Activated CD4-positive, alpha-beta memory T cell treated with anti-CD3 and anti-CD28 coated beads, Interleukin-2, amount 10 ng/mL, durations not matched to agents 7 days and 5 days (primary cell): ENCODE measurements around the gene KLHL42. TPM values are rescaled to one million over a fixed set of nuclear protein-coding genes. Genes with fewer than 3 reads are reported as not detected.

Experiments
- CTCF ChIA-PET: fragments of 350-600 bp; sonication (Branson Sonifier 250); formaldehyde crosslinking; loops from one replicate; lab custom pipeline; 2021; ENCODE audit warnings: antibody characterized with exemption, inconsistent platforms; lab: Charles Lee
- POLR2A ChIA-PET: fragments of 350-600 bp; sonication (Branson Sonifier 250); formaldehyde crosslinking; loops from one replicate; lab custom pipeline; 2021; ENCODE audit warnings: antibody characterized with exemption; lab: Charles Lee
- DNase-seq: peaks from one replicate; pipeline ENCODE4 v3.0.0-alpha.2; 2020
- H3K27ac Mint-ChIP-seq: one replicate; pipeline ENCODE4 v1.8.0; 2021; ENCODE audit warnings: mild to moderate bottlenecking, mixed read lengths
- H3K27me3 Mint-ChIP-seq: one replicate; pipeline ENCODE4 v1.8.0; 2021; ENCODE audit warnings: mixed read lengths
- H3K36me3 Mint-ChIP-seq: one replicate; pipeline ENCODE4 v1.8.0; 2021; ENCODE audit warnings: low read depth, mixed read lengths
- H3K4me1 Mint-ChIP-seq: one replicate; pipeline ENCODE4 v1.8.0; 2021; ENCODE audit warnings: mixed read lengths
- H3K4me3 Mint-ChIP-seq: one replicate; pipeline ENCODE4 v1.8.0; 2021; ENCODE audit warnings: mild to moderate bottlenecking, mixed read lengths
- H3K9me3 Mint-ChIP-seq: one replicate; pipeline ENCODE4 v1.8.0; 2021; ENCODE audit warnings: mixed read lengths
- total RNA-seq, 2 experiments: library from RNA; stranded (reverse); gene quantifications; one replicate each; pipeline ENCODE4 v1.2.3, GENCODE V29; 2021

The KLHL42 gene
- total RNA-seq, 2 experiments from 2014 or later, result 8.1 to 10.1 TPM

DNA sequence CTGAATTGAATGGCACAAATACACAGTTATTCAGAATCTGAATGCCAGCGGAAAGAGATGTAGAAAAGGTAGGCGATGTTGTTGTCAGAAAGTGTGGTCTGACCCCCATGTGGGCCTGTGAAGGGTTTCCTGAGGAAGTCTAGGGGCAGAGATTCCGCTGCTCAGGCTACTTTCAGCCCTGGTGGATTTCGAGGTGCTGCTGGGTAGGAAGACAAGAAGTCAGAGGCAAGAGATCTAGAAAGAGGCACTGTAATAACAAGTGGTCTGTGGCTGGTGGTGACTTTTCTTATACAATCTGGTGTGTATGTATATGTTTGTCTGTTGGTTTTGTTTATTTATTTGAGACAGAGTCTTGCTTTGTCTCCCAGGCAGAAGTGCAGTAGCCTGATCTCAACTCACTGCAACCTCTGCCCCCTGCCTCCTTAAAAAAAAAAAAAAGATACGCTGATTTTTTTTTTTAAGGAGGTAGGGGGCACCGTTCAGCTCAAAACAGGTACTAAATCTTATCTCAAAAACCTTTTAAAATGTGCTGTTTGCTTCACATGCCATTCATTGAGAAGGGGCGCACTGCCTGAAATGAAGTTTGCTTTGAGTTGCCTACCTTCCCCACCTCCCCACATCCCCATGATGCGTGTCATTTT is 27.1 kb downstream of the KLHL42 start:
- Mint-ChIP-seq H3K27me3 (peaks cover 35% of the 10 kb centered on the region), H3K4me3 (no peak overlapping the region), H3K36me3 (no peaks in the 10 kb centered on the region), H3K9me3 (no peaks in the 10 kb centered on the region), H3K27ac (peak overlapping the region; percentile 26), H3K4me1 (peaks cover 20% of the 10 kb centered on the region)
- DNase-seq, result peak; percentile 20
- CTCF ChIA-PET, result no interaction called here
- POLR2A ChIA-PET, result no interaction called here

DNA sequence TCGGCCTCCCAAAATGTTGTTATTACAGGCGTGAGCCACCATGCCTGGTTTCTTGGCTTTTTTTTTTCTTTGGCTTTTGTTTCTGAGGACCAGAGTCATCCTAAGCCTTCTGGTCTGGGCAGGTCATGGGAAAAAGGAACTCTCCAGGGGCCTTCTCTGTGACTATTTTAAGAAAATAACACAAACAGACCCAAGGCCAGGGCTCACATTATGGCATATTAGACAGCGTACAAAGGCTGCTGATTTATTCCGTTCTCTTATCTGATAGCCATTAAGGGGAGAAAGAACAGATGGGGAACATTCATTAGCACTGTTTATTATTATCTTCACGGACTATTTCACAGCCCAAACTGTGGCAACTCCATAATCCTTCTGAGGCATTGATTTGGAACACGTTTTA is 28.8 kb downstream of the KLHL42 start:
- no peak overlapping the region for H3K4me3 Mint-ChIP-seq
- POLR2A ChIA-PET, result no interaction called here
- no peak for DNase-seq
- CTCF ChIA-PET, result no interaction called here
- H3K36me3 Mint-ChIP-seq, result no peaks in the 10 kb centered on the region
- peaks cover 19% of the 10 kb centered on the region for H3K4me1 Mint-ChIP-seq
- H3K9me3 Mint-ChIP-seq, result no peaks in the 10 kb centered on the region
- H3K27me3 Mint-ChIP-seq, result peaks cover 39% of the 10 kb centered on the region
- no peak overlapping the region for H3K27ac Mint-ChIP-seq

DNA sequence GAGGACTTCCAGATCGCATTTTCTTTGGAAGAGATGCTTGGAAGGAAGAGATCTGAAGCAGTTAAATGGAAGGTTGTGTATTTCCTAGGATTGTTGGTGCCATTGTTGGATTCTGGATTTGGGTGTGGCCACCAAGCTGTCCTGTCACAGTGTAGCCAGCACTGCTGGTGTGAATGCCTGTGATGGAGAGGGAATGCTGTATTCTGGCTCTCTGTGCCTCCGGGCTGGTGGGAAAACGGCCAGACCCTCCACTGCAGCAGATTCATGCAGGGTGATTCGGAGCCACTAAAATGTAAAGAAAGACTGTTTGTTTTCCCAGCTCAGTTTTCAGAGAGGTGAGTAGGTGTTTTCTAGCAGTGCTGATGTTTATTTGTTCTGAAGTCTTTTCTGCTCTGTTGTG is 30.7 kb downstream of the KLHL42 start:
- Mint-ChIP-seq H3K36me3 (no peaks in the 10 kb centered on the region), H3K27me3 (peaks cover 52% of the 10 kb centered on the region), H3K9me3 (no peaks in the 10 kb centered on the region), H3K27ac (no peak overlapping the region), H3K4me3 (no peak overlapping the region), H3K4me1 (peaks cover 27% of the 10 kb centered on the region)
- DNase-seq, result no peak
- CTCF ChIA-PET, result interaction anchor here (1.6 kb wide), 1 partner anchor 10 kb away, joined by 4 read pairs; no protein-coding TSS in a partner anchor
- POLR2A ChIA-PET, result interaction anchor here (1.0 kb wide), 1 partner anchor 12 kb away, joined by 3 read pairs; no protein-coding TSS in a partner anchor

DNA sequence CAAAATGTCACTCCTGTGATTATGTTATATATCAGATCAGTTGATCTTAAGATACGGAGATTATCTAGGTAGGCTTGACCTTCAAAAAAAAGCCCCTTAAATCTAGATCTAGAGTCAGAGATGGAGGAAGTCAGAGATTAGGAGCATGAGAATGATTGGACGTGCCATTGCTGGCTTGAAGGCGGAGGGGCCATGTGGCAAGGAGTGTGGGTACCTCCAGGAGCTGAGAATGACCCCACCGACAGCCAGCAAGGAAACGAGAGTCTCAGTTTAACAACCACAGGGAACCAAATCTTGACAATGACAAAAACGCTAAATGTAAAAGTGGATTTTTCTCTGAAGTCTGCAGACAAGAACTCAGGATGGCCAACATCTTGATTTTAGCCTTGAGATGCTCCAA is 32.5 kb downstream of the KLHL42 start:
- Mint-ChIP-seq H3K36me3 (no peaks in the 10 kb centered on the region), H3K27ac (no peak overlapping the region), H3K4me1 (peaks cover 11% of the 10 kb centered on the region), H3K9me3 (no peaks in the 10 kb centered on the region), H3K27me3 (peaks cover 47% of the 10 kb centered on the region), H3K4me3 (no peak overlapping the region)
- no peak for DNase-seq
- POLR2A ChIA-PET, result interaction anchor here (0.6 kb wide), 1 partner anchor 17 kb away, joined by 4 read pairs; no protein-coding TSS in a partner anchor
- CTCF ChIA-PET, result interaction anchor here (1.4 kb wide), 1 partner anchor 9 kb away, joined by 7 read pairs; no protein-coding TSS in a partner anchor

DNA sequence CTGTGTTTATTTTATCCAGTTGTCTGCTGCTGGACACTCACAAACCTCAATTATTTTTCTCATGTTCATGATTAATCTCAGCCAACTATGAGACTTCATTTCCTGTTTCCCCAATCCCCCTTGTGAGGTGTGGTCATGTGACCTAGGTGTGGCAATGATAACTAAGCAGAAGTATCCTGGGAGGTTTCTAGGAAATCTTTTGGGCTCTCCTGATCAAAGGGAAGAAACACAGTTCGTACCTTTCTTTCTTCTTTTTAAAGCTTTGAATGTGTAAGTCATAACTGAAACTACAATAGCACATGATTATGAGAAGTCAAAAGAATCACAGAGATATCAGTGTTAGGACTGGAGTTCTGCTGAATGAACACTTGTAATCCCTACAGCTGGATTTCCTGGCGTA is 34.4 kb downstream of the KLHL42 start:
- Mint-ChIP-seq H3K36me3 (no peaks in the 10 kb centered on the region), H3K9me3 (no peaks in the 10 kb centered on the region), H3K27ac (no peak overlapping the region), H3K4me1 (peaks cover 9% of the 10 kb centered on the region), H3K4me3 (no peak overlapping the region), H3K27me3 (peaks cover 55% of the 10 kb centered on the region)
- no peak for DNase-seq
- ChIA-PET CTCF (no interaction called here), POLR2A (no interaction called here)

DNA sequence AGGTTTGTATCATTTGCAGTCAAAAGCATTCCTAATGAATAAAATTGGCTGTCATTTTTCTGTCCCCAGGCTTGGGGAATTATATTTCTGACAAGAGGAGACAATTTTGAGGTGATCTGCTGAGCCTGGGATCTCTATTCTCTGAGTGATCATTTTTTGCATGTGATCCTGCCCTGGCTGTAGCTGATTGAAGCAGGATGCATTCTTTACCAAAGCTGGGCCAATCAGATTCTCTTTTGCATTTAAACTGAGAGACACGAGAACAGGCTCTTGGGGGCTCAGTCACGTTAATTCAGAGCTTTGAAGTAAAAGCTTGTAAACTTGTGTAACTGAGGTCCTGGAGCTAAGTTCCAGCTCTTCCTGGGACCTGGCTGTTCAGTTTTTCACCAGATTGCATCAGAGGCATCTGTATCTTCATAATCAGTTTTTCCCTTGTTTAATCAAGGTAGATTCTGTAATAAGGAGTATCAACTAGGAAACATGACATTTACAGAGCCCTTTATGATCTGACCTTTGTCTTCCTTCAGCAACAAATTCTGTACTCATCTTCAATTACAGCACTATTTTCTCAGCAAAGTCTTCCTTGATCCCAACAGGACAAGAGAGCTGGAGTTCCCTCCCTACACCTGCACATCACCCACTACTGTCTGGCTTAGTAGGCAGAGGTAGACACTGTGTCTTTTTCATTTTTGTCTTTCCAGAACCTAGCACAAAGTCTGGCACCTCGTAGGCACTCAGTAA is 35.0 kb downstream of the KLHL42 start:
- no peak for DNase-seq
- peaks cover 58% of the 10 kb centered on the region for H3K27me3 Mint-ChIP-seq
- H3K27ac Mint-ChIP-seq, result no peak overlapping the region
- no peak overlapping the region for H3K4me3 Mint-ChIP-seq
- H3K9me3 Mint-ChIP-seq, result no peaks in the 10 kb centered on the region
- ChIA-PET CTCF (no interaction called here), POLR2A (no interaction called here)
- H3K36me3 Mint-ChIP-seq, result no peaks in the 10 kb centered on the region
- H3K4me1 Mint-ChIP-seq, result peaks cover 9% of the 10 kb centered on the region

DNA sequence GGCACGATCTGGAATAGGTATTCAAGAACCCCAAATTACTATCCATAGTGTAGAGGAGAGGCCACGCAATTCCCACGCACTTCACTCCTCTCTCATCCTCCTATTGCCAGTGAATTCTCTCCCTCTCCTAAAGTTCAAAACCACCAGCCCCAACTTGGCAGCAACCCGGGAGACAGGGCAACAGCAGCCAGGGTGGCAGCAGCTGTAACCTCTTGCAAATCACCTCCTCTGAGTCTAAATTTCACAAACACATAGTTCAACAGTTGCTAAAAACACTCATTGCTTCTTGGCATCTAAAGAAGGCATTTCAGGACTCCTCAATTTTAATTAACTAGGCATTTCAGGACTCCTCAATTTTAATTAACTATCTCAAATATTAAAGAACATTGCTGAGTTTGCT is 37.7 kb downstream of the KLHL42 start:
- ChIA-PET CTCF (no interaction called here), POLR2A (no interaction called here)
- H3K36me3 Mint-ChIP-seq, result no peaks in the 10 kb centered on the region
- H3K27me3 Mint-ChIP-seq, result peaks cover 49% of the 10 kb centered on the region
- H3K9me3 Mint-ChIP-seq, result no peaks in the 10 kb centered on the region
- no peak for DNase-seq
- no peak overlapping the region for H3K4me3 Mint-ChIP-seq
- H3K27ac Mint-ChIP-seq, result no peak overlapping the region
- peaks cover 28% of the 10 kb centered on the region for H3K4me1 Mint-ChIP-seq

DNA sequence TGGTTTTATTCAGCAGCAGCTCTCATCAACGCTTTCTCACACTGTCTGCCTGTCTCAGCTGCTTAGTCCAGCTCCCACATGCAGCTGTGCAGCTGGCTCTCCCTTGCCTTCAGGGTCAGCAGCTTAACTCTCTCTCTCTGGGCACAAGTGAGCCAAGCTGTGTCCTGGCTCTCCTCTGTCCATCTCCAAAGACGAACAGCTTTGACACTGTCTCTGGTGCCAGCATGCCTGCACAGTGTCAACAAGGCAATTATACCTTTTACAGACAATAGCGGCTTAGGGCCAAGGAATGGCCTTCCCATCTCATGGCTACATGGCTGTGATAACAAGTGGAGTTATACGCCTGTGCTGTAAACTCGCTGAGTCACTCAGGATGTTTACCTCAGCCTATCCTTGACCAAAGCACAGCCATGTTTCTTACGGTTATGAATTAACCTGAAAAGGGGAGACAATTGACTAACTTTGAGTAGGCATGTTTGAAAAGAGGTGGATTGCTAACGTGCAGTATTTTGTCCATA is 38.4 kb downstream of the KLHL42 start:
- no peaks in the 10 kb centered on the region for H3K9me3 Mint-ChIP-seq
- H3K36me3 Mint-ChIP-seq, result no peaks in the 10 kb centered on the region
- H3K4me3 Mint-ChIP-seq, result no peak overlapping the region
- ChIA-PET POLR2A (no interaction called here), CTCF (no interaction called here)
- peaks cover 35% of the 10 kb centered on the region for H3K4me1 Mint-ChIP-seq
- no peak overlapping the region for H3K27ac Mint-ChIP-seq
- peaks cover 53% of the 10 kb centered on the region for H3K27me3 Mint-ChIP-seq
- DNase-seq, result no peak

DNA sequence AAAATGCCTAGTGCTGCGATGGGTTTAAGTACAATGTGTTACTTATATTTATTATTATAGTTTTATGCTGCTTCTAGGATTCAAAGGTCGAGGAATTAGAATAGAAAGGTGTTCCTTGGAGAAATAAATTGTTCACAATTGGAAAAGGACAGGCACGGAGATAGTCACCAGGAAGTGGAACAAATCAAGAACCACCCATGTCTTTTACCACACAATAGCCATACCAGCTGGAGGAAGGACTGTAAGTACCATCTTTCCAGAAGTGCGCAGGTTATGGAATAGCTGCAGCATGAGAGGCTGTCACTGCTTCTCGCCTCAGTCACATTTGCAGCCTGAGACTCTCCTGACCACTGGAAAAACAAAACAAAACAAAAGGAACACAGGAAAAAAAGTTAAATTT is 40.5 kb downstream of the KLHL42 start:
- POLR2A ChIA-PET, result interaction anchor here (1.5 to 2.5 kb wide), 2 partner anchors 41 to 88 kb away, joined by 4 to 23 read pairs; partner anchors contain the start of genes KLHL42 and MANSC4
- no peak overlapping the region for H3K4me3 Mint-ChIP-seq
- no peak overlapping the region for H3K27ac Mint-ChIP-seq
- H3K36me3 Mint-ChIP-seq, result no peaks in the 10 kb centered on the region
- no peaks in the 10 kb centered on the region for H3K9me3 Mint-ChIP-seq
- peaks cover 39% of the 10 kb centered on the region for H3K4me1 Mint-ChIP-seq
- peaks cover 56% of the 10 kb centered on the region for H3K27me3 Mint-ChIP-seq
- no peak for DNase-seq
- CTCF ChIA-PET, result interaction anchor here (0.6 to 3.2 kb wide), 15 partner anchors 8 to 1748 kb away, joined by 3 to 31 read pairs (median 5); no protein-coding TSS in a partner anchor

DNA sequence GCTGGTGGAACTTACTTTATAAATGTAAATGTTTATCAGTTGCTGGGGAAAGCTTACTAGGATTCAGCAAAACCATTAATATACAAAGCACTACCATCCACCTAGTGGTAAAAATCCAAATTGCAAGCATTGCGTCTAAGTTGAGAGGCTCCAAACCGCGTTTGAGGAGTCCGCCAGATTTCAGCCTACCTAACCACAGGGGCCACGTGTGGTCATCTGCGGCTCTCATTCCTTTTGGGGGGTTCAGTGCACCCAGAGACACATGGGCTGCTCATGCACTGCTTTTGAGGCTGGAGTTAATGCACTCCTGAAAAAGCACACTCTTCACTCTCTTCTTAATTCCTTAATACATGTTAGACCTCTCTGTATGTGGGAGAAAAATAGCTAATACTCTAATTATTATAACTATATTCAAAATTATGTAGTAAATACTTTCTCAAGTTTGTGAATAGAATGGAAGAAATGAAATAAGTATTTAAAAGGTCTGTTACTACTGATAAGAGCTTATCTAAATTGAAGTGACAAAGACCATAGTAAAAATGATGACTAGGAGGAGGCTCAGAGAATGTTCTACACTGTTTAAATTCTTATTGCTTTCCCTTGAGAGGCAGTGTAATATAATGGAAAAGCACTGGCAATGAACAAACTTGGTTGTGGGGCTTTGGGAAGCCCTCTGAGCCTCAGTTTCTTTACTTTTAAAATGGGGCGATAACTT is 41.4 kb downstream of the KLHL42 start:
- peak; percentile 33 for DNase-seq
- no peaks in the 10 kb centered on the region for H3K36me3 Mint-ChIP-seq
- H3K27ac Mint-ChIP-seq, result no peak overlapping the region
- no peak overlapping the region for H3K4me3 Mint-ChIP-seq
- H3K27me3 Mint-ChIP-seq, result peaks cover 58% of the 10 kb centered on the region
- ChIA-PET POLR2A (interaction anchor here (1.5 to 2.5 kb wide), 2 partner anchors 42 to 88 kb away, joined by 4 to 23 read pairs; partner anchors contain the start of genes KLHL42 and MANSC4), CTCF (interaction anchor here (0.6 to 3.2 kb wide), 24 partner anchors 9 to 488 kb away, joined by 3 to 31 read pairs (median 4); no protein-coding TSS in a partner anchor)
- no peaks in the 10 kb centered on the region for H3K9me3 Mint-ChIP-seq
- peaks cover 42% of the 10 kb centered on the region for H3K4me1 Mint-ChIP-seq

DNA sequence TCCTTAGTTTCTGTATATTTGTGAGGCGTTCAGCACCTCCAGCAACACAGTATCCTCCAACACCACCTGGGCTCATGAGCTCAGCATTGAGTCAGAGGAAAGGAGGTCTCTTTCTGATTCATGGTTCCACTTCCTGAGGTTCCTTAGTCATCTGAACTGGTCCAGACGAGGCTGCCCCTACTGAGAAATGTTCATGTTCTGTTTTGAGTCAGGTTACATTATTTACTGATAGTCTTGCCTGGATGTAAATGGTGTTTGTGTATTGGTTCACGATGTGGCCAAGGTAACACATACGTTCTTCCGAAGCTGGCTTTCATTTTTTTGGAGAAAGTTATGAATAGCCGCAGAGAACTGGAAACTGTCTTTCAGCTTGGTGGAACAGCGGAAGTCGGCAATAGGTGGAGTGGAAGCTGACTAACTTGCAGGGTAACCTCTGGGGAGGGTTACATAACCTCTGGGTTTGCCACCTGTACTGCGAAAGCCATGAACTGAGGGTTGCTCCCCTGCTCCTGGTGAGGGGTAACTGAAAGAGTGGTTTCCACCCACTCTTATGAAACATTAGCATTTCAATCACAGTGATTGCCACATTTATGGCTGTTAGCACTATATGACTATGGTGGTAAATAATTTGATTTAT is 42.2 kb downstream of the KLHL42 start:
- peak; percentile 67 for DNase-seq
- Mint-ChIP-seq H3K27ac (peak overlapping the region; percentile 70), H3K4me1 (peaks cover 42% of the 10 kb centered on the region), H3K36me3 (no peaks in the 10 kb centered on the region), H3K9me3 (no peaks in the 10 kb centered on the region), H3K27me3 (peaks cover 54% of the 10 kb centered on the region), H3K4me3 (peak overlapping the region; percentile 46)
- CTCF ChIA-PET, result interaction anchor here (0.9 to 3.2 kb wide), 20 partner anchors 8 to 489 kb away, joined by 3 to 31 read pairs (median 5); no protein-coding TSS in a partner anchor
- POLR2A ChIA-PET, result interaction anchor here (1.1 to 2.5 kb wide), 3 partner anchors 11 to 89 kb away, joined by 3 to 23 read pairs (median 4); partner anchors contain the start of genes KLHL42 and MANSC4

DNA sequence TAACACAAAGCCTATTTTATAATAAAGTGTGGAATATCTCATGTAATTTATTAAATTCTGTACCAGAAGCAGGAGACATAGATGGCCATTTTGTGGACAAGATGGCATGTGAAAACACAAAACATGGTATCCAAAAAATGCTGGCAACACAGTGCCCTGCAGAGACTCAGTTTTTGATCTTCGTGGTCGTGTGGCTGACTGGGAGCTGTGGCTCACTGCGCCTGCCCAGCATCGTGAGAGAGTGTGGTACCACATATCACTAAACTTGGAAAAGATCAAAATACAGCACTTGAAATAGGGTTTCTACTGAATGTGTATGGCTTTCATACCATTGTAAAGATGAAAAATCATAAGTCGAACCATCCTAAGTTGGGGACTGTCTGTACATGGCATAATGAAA is 43.0 kb downstream of the KLHL42 start:
- H3K27me3 Mint-ChIP-seq, result peaks cover 52% of the 10 kb centered on the region
- POLR2A ChIA-PET, result interaction anchor here (1.1 to 2.5 kb wide), 2 partner anchors 12 to 43 kb away, joined by 3 to 23 read pairs; partner anchors contain the start of genes KLHL42 and MANSC4
- H3K36me3 Mint-ChIP-seq, result no peaks in the 10 kb centered on the region
- no peak for DNase-seq
- no peak overlapping the region for H3K4me3 Mint-ChIP-seq
- H3K27ac Mint-ChIP-seq, result no peak overlapping the region
- CTCF ChIA-PET, result interaction anchor here (1.6 to 3.2 kb wide), 4 partner anchors 7 to 118 kb away, joined by 7 to 31 read pairs (median 10); no protein-coding TSS in a partner anchor
- H3K9me3 Mint-ChIP-seq, result no peaks in the 10 kb centered on the region
- peaks cover 42% of the 10 kb centered on the region for H3K4me1 Mint-ChIP-seq
